ENCODE measurements around the gene PDGFRB.

PDGFRB gene

GRCh38 chr5:150104550-150104870 lies 51.1 kb downstream of the PDGFRB start:
- no peak overlapping the region for H3K27ac ChIP-seq (ENCODE audit: low read depth, low read length)
- no peaks in the 10 kb centered on the region for H3K9me2 ChIP-seq (replicated peaks; ENCODE audit: insufficient read depth, low read length)
- H3K4me2 ChIP-seq (ENCODE audit: low read depth, low read length, poor library complexity, severe bottlenecking) = no peak overlapping the region
- no peak overlapping the region for H2AFZ ChIP-seq (ENCODE audit: low read depth, low read length, severe bottlenecking)
- H3K79me2 ChIP-seq (ENCODE audit: insufficient read depth, low read length) = no peaks in the 10 kb centered on the region
- H3K27me3 ChIP-seq (ENCODE audit: low read length) = no peaks in the 10 kb centered on the region
- no peak overlapping the region for H3K9ac ChIP-seq (ENCODE audit: low read length)
- no peaks in the 10 kb centered on the region for H3F3A ChIP-seq (ENCODE audit: insufficient read depth)
- TF ChIP-seq CTCF (IDR thresholded peaks at IDR 0.05; ENCODE audit: insufficient read depth, low read length, poor library complexity, severe bottlenecking) (no peak), EZH2phosphoT487 (conservative IDR thresholded peaks at IDR 0.05; ENCODE audit: low read length) (no peak)
- no peaks in the 10 kb centered on the region for H3K36me3 ChIP-seq (ENCODE audit: low read length)
- no peak overlapping the region for H3K4me3 ChIP-seq (ENCODE audit: insufficient read depth, low read length, poor library complexity, severe bottlenecking)
- no peaks in the 10 kb centered on the region for H4K20me1 ChIP-seq (ENCODE audit: low read depth, low read length)
- no peaks in the 10 kb centered on the region for H3K9me3 ChIP-seq (ENCODE audit: insufficient read depth, low read length)

- Histone ChIP-seq H3K9ac (ENCODE audit: low read length) (no peak overlapping the region), H3K79me2 (ENCODE audit: insufficient read depth, low read length) (no peaks in the 10 kb centered on the region), H3K4me3 (ENCODE audit: insufficient read depth, low read length, poor library complexity, severe bottlenecking) (no peak overlapping the region), H2AFZ (ENCODE audit: low read depth, low read length, severe bottlenecking) (no peak overlapping the region), H3F3A (ENCODE audit: insufficient read depth) (no peaks in the 10 kb centered on the region), H3K27me3 (ENCODE audit: low read length) (no peaks in the 10 kb centered on the region), H3K9me2 (replicated peaks; ENCODE audit: insufficient read depth, low read length) (no peaks in the 10 kb centered on the region), H3K27ac (ENCODE audit: low read depth, low read length) (no peak overlapping the region), H3K9me3 (ENCODE audit: insufficient read depth, low read length) (no peaks in the 10 kb centered on the region), H3K36me3 (ENCODE audit: low read length) (no peaks in the 10 kb centered on the region), H4K20me1 (ENCODE audit: low read depth, low read length) (no peaks in the 10 kb centered on the region), H3K4me2 (ENCODE audit: low read depth, low read length, poor library complexity, severe bottlenecking) (no peak overlapping the region)
- no peak for TF ChIP-seq EZH2phosphoT487 (conservative IDR thresholded peaks at IDR 0.05; ENCODE audit: low read length)
- TF ChIP-seq CTCF (IDR thresholded peaks at IDR 0.05; ENCODE audit: insufficient read depth, low read length, poor library complexity, severe bottlenecking) = no peak
Observed at GRCh38 chr5:150103678-150104549, 51.7 kb downstream of the PDGFRB start.

- no peak overlapping the region for H3K4me3 ChIP-seq (ENCODE audit: insufficient read depth, low read length, poor library complexity, severe bottlenecking)
- H3K27me3 ChIP-seq (ENCODE audit: low read length) = no peaks in the 10 kb centered on the region
- H3K79me2 ChIP-seq (ENCODE audit: insufficient read depth, low read length) = no peaks in the 10 kb centered on the region
- H3K9ac ChIP-seq (ENCODE audit: low read length) = no peak overlapping the region
- no peaks in the 10 kb centered on the region for H3K9me3 ChIP-seq (ENCODE audit: insufficient read depth, low read length)
- no peak overlapping the region for H3K27ac ChIP-seq (ENCODE audit: low read depth, low read length)
- no peaks in the 10 kb centered on the region for H3K36me3 ChIP-seq (ENCODE audit: low read length)
- TF ChIP-seq EZH2phosphoT487 (conservative IDR thresholded peaks at IDR 0.05; ENCODE audit: low read length) (no peak), CTCF (IDR thresholded peaks at IDR 0.05; ENCODE audit: insufficient read depth, low read length, poor library complexity, severe bottlenecking) (no peak)
- H3K9me2 ChIP-seq (replicated peaks; ENCODE audit: insufficient read depth, low read length) = no peaks in the 10 kb centered on the region
- H2AFZ ChIP-seq (ENCODE audit: low read depth, low read length, severe bottlenecking) = no peak overlapping the region
- no peak overlapping the region for H3K4me2 ChIP-seq (ENCODE audit: low read depth, low read length, poor library complexity, severe bottlenecking)
- H3F3A ChIP-seq (ENCODE audit: insufficient read depth) = no peaks in the 10 kb centered on the region
- H4K20me1 ChIP-seq (ENCODE audit: low read depth, low read length) = no peaks in the 10 kb centered on the region
Observed at GRCh38 chr5:150101023-150101422, 54.6 kb downstream of the PDGFRB start.

Measured in SU-DHL-6 (cell line).